NCI-H345 (cell line): ENCODE measurements around the gene DAP3.
"Not testable (repeated sequence)": the region's sequence is repeated elsewhere in the genome, so short reads cannot be mapped to it uniquely, and the experiment has no call there.

Experiments
- DNase-seq: peaks from one replicate; lab custom pipeline; 2025; lab: John Stamatoyannopoulos, UW

DAP3 gene

DNA sequence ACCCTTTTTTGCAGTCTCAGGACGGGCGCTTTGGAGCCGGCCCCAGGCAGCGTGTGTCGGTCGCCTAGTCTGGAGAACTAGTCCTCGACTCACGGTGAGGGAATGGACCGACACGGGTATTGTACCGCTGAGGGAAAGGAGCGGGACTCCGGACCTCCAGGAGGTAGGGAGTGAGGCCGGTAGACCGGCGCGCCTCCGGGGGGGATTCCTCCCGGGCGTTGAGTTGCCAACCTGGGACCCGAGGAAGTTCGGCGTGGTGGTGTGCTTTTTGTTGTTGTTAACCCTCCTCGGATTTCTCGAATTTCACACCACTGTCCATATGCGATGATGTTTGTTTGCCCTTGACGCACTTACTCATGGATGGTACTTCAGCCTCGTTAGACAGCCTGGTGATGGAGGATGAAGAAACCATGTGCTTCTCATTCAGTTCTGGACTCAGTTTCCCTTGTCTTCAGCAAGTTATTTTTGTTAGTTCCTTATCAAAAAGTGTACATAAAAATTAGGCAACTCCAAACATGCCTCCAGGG lies at the start of gene DAP3:
Gene DAP3, plus strand, starts transcription at position 11 of the 527 bp plus-strand sequence. CDS start 20,689 bp downstream, outside the sequence.
- DNase-seq: not testable (repeated sequence)

DNA sequence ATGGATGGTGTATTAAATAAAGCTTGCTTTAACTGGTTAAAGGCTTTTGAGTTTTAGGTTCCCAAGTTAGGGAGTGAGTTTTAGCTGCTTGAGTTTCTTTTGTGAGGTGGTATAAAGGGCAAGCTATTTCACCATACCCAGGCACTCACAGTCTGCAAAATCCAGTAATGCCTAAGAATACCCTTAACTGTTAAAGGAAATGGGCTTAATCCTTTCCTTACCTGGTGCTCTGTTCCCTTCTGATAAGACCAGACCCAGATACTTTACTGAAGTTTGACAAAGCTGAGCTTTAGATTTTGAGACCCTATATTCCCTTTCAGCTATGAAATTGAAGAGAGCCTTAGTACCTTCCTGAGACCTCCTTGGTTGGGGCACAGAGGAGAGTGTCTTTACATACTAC lies 48.5 kb upstream of the DAP3 start:
- DNase-seq: no peak

DNA sequence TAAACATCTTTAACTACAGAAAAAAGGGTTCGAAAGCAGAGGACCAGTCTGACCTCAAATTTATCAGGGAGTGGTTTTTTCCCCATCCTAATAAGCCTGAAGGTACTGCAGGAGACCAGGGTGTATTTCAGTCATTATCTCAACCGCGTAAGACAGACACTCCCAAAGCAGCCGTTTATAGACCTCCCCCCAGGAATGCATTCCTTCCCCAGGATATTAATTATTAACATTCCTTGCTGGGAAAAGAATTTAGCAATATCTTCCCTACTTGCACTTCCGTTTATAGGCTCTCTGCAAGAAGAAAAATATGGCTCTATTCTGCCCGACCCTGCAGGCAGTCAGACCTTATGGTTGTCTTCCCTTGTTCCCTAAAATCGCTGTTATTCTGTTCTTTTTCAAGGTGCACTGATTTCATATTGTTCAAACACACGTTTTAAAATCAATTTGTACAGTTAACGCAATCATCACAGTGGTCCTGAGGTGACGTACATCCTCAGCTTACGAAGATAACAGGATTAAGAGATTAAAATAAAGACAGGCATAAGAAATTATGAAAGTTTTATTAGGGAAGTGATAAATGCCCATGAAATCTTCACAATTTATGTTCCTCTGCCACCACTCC lies 46.2 kb upstream of the DAP3 start:
- not testable (repeated sequence) for DNase-seq

DNA sequence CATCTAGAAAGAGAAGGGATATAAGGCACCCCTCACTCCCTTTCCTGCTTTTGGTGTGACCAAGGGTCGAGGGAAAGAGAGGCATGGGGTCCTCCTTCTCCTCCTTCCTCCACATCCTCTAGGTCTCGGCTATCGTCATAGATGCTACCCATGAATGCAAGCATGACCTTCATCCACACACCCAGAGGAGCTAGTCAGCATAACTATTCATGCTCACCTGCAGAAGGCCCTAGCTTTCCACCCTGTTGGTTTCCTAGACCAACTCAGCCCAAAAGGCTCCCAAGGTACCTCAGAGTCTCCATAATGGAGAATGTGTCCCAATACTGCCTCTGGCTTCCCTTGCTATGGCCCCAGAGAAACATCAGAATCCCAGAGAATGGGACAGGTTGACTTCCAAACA lies 45.7 kb upstream of the DAP3 start:
- DNase-seq: no peak

DNA sequence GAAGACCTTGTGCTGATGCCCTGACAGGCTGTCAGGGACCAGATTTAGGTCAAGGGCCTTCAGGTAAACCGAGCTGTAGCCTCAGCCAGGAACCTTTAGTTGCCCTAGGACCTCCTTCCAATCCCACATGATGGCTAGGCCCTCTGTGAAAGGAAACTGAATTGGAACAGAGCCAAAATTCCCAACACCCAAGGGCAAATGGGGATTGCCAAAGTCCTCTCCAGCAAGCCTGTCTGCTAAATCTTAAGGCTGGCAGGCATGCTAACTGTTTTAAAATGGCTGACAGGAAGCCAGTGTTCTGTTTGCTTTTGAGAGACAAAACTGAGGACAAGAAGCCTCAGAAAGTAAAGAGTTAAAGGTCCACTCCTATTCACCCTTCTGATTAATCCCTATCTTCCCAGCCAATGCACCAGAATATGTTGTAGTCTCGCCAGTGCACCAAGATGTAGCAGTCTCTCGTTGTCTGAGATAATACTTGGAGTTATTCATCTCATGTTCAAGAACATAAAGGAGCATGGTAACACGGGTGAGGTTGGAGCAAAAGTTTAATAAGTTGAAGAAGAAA lies 43.8 kb upstream of the DAP3 start:
- DNase-seq: peak; percentile 48

DNA sequence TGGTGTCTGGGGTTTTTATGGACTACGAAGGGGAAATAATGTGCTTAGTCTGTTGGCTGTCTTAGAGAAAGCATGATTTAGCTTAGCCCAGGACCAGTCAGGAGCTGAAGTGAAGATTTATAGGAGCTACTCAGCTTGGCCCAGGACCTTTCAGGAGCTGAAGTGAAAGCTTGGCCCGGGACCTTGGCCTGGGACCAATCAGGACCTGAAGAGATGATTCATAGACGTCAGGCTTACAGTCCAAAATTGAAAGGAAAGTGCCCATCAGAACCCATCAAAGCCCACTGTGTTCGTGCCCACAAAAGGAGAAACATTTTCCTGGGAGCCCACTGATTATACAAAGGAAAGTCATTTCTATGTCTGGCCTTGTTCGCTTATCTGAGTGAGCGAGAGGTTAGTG lies 43.2 kb upstream of the DAP3 start:
- DNase-seq: no peak

DNA sequence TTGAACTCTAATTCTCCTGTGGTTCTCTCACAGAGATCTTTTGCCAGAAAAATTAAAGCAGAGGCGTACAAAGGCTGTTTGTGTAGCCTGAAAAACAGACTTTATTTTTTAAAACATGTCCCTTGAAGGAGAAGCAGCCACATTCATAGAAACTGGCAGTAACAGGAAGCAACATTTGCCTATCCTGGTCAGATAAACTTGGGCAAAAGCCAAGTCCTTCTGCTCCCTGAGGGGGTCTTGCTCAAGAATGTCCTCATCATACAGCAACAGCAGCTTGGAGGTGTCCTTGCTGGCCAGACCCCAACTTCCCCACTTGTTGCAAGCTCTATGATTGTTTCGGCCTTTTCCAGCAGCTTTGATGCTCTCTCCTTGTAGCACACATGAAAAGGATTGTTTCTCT lies 42.6 kb upstream of the DAP3 start:
- no peak for DNase-seq

DNA sequence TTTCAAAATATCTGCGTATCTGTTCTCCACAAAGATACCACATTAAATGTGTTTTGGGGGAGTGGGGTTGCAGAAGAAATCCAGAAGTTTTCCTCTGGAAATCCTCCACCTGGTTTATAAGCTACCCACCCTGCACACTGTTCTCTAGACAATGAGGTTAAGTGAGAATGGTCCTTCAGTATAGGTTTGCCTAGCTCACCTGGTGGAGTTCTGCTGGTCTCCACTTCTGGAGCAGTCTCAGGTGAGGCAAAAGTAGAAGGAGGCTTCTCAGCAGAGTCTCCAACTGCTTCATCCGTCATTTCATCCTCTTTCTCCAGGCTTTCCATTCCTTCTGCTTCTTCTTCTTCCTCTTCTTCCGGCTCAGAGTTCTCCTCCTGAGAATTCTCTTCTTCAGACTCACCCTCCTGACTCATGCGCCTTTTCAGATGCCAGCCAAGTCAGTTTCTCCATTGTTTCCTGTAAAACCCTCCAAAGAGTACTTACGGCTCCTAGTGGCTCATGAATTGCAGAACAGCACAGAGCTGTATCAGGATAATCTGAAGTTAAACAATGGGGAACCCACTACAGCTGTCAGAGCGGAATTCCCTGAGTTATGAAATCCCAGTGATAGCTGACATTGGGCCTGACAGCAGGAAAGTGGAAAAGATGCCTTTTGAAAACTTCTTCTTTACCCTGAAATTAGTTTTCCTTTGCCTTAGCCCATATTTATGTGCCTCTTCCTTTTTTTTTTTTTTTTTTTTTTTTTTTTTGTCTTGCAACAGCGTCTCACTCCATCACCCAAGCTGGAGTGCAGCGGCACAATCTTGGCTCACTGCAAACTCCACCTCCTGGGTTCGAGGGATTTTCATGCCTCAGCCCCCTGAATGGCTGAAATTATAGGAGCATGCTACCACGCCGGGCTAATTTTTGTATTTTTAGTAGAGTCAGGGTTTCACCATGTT lies 40.4 kb upstream of the DAP3 start:
- DNase-seq: peak; percentile 65

DNA sequence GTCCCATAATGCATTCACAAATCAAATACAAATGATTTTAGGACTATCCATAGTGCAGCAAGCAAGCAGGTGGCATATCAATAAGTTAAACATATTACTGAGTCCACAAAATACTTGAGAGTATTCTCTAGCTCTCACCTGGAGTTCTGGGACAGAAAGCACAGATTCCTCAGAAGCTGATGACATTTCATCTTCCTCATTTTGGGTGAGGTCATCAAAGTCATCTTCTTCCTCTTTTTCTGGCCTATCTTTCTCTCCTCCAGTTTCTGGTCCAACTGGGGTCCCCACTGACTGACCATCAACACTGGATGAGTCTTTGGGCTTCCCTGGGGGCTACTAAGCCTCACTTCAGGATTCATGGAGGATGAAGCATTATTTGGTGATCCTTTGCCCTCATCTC lies 39.2 kb upstream of the DAP3 start:
- DNase-seq: no peak

DNA sequence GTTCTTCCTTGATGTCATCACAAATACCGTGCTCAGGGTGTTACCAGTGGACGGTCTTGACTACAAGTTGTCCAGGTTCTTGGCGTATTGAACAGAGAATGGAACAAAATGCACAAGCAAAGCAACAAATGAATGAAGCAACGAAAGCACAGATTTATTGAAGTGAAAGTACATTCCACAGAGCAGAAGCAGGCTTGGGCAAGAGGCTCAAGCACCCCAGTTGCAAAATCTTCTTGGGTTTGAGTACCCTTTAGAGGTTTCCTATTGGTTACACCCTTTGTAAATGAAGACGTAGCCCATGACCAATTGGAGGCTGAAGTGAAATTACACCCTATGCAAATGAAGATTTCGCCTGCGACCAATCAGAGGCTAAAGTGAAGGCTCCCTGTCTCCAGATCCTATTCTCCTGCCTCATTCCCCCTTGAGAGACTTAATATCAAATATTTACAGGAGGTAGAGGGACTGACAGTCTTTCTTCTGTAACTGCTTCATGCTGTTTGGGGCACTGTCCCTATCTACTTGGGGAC lies 38.6 kb upstream of the DAP3 start:
- DNase-seq: no peak

DNA sequence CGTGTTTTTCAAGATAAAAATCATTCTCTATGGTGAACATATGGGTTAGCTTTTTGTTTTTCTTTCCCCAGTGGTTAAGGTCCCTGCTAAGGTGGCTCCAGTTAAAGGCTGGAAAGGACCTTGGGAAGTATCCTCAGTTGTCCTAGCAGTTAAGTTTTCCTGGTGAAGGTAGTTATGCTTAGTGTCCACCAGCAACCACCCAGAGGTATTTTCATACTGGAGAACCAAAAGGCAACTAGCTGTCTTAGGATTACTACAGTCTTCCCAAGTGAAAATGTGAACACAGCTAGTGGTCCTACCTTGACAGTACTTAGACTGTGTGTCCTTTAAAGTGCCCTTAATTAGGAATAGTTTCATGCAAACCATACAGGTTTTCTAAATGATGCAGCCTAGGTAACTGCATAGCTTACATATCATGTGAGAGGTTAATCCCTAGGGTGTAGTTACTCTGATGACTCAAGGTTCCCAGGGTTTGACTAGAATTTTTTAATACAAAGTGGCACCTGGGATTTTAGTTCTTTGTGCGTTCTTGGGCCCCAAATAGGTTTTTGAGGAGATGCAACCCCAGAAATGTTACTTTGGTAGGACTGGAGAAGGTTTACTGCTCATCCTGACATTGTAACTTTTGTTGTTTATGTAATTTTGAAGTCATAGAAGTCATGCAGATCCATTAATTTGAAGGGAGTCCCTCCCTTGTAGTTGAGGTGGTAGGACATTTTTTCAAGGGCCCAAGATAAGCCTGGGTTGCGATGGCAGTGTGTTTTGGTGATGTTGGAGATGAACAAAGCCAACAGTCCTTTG lies 36.8 kb upstream of the DAP3 start:
- peak; percentile 45 for DNase-seq

DNA sequence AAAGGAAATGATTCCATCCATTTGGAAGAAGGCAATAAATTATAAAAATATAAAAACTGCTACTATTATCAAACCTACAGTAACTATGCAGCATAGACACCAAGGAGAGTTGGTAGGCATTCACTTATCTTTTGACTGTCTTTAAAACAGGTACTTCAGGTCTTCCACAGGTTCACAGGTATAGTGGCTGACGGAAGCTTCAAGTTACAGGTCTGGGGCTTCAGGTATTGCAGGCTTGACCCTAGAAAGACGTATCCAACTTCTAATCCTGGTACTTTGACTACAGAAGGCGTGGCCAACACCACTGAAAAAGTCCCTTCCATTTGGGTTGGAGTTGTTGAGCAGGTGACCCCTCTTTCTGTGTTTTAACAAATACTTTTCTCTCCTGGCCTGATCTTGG lies 35.9 kb upstream of the DAP3 start:
- DNase-seq: no peak

DNA sequence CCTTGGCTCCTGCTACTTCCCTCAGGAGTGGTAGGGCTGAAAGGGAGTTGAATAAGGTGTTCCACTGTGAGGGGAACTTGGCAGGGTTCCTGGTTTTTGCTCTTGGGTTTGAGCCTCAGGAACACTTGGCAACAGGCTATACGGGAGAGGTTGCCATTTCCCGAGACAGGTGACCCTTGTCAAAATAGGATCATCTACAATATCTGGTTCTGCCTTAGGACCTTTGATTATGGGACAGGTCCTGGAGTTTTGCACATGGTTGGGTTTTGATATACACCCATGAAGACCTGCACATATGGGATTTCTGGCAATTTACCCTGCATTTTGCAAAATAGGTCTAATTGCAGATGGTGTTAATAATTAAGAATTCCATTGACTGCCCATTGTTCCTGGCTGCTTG lies 31.4 kb upstream of the DAP3 start:
- peak; percentile 52 for DNase-seq

DNA sequence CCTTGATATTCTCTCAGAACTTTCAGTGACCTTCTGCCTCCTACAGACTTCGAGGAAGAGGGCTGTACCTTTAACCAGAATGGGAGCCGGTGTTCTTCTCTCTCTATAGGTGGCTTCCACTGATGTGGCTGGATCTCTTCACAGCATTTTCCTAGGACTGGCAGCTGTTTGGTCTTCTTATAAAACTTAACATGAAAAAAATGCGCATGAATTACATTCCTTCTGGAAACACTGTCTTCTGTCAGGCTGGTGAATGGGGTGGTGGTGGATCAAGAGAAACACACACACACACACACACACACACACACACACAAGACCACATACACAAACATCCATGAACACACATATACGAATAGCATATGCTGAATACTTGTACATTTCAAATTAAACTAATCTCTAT lies 27.7 kb upstream of the DAP3 start:
- not testable (repeated sequence) for DNase-seq

DNA sequence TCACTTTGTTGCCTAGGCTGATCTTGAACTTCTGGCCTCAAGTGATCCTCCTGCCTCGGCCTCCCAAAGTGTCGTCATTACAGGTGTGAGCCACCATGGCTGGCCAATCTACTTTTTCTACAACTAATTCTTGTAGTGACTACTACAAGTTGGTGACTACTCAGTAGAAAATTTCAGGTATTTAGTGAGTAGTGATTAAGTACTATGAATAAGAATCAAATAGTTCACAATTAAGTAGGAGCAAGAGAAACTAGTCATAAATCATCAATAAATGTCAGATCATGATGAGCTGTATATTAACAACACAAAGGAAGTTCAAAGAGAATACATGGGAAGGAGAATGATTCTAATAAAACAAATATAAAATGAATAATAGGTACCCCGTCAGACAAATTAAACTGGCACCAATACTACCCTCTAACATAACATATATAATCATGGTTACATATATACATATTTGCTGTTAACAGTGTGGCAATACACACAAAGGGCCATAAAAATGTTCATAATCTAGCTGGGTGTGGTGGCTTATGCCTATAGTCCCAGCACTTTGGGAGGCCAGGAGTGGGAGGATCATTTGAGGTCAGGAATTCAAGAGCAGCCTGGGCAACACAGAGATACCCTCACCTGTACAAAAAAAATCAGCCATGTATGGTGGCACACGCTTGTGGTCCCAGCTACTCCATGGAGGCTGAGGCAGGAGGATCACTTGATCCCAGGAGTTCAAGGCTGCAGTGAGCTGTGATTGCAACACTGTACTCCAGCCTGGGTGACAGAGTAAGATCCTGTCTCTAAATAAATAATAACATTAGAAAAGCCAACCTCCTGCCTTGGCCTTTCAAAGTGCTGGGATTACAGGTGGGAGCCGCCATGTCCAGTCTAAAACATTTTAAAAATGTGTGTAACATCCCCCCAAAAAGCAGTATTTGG lies 19.4 kb upstream of the DAP3 start:
- DNase-seq: no peak

DNA sequence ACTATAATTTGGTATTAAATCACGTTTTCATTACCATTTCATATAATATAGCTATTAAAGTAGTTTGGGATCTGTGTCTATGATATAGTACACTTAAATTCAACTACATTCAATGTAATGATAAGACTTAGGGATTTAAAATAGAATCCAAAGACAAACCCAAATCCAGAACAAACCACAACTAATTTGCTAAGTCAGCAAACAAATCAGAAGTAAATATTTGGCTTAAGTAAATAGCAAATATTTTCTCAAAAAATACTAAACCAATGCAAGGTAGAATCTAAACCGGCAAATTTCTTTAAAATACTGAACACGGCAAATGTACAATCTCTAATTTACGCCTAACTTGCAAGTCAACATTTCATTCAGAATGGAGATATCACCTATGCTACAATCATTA lies 17.1 kb upstream of the DAP3 start:
- DNase-seq: no peak

DNA sequence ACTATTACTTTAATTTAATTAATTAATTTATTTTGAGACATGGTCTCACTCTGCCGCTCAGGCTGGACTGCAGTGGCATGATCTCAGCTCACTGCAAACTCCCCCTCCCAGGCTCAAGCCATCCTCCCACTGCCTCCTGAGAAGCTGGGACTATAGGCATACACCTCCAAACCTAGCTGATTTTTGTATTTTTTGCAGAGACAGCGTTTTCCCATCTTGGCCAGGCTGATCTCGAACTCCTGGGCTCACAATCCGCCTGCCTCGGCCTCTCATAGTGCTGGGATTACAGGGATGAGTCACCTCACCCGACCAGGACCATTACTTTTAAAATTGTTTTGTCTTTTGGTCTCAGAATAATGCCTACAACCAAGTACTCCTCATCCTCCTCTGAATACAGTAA lies 15.9 kb upstream of the DAP3 start:
- DNase-seq: no peak

DNA sequence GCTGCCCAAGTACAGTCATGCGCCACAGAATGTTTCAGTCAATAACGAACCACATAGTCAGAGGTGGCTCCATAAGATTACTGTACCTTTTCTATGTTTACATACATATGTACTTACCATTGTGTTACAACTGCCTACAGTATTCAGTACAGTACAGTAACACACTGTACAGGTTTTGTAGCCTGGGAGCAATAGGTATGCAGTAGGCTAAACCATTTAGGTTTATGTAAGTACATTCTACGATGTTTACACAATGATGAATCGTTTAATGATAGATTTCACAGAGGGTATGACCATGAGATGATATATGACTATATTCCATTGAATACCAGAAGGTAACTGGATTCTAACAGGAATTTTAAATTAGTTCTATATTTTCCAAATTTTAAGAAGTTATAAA lies 10.9 kb upstream of the DAP3 start:
- no peak for DNase-seq

DNA sequence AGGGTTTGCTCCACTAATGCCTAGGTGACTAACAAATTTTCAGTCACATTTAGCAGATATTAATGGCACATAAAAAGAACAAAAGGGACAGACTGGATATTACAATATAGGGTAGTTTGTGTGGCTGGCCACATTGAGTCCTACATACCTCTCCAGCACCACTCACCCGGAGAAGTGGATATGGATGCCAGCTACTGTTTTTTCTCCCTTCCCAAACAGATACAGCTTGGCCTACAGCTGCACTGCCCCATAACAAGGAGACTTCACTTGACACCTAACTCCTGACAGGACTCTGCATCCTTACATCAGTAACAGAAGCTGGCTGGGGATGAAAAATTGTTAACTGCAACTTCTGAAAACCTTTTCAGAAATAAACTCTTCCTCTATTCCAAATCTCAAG lies 9.9 kb upstream of the DAP3 start:
- DNase-seq: not testable (repeated sequence)

DNA sequence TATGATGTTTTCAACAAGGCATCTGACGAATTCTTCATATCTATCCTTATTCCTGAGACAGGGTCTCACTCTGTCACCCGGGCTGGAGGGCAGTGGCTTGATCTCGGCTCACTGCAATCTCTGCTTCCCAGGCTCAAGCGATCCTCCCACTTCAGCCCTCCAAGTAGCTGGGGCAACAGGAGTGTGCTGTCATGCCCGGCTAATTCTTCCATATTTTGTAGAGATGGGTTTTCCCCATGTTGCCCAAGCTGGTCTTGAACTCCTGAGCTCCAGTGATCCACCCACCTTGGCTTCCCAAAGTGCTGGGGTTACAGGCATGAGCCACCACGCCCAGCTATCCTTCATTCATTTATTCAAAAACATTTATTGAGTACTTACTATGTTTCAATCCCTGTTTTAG lies 8.4 kb upstream of the DAP3 start:
- DNase-seq: no peak

DNA sequence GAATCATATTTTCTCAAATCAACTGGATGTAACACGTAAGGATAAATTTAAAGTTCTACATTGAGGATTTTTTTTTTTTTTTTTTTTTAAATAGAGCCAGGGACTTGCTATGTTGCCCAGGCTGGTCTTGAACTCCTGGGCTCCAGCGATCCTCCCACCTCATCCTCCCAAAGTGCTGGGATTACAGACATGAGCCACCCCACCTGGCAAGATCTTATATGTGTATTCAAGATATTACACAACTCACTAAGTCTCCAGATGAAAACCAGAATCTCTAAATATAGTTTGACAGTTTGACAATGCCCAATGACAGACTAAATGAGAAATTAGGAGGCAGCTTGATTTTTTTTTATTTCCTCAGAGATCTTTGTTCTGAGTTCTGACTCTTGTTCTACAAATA lies 7.1 kb upstream of the DAP3 start:
- DNase-seq: no peak
